Stimulated activated CD8-positive, alpha-beta memory T cell treated with anti-CD3 and anti-CD28 coated beads, Interleukin-12 subunit alpha, Interleukin-12 subunit beta, amount 100 ng/mL, for 4 hours (primary cell): ENCODE data around the gene SYT10.
"Not testable (repeated sequence)": the region's sequence is repeated elsewhere in the genome, so short reads cannot be mapped to it uniquely, and the experiment has no call there.

Experiments used
- DNase-seq: peaks from one replicate; pipeline ENCODE4 v3.0.0-alpha.2; 2020; ENCODE audit warnings: low read depth

Gene SYT10, protein sequence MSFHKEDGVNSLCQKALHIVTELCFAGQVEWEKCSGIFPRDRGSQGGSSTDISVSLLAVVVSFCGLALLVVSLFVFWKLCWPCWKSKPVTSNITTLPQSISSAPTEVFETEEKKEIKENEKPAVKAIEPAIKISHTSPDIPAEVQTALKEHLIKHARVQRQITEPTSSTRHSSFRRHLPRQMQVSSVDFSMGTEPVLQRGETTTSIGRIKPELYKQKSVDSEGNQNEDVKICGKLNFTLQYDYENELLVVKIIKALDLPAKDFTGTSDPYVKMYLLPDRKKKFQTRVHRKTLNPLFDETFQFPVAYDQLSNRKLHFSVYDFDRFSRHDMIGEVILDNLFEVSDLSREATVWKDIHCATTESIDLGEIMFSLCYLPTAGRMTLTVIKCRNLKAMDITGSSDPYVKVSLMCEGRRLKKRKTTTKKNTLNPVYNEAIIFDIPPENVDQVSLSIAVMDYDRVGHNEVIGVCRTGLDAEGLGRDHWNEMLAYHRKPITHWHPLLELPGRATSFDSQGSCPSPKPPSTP

DNA sequence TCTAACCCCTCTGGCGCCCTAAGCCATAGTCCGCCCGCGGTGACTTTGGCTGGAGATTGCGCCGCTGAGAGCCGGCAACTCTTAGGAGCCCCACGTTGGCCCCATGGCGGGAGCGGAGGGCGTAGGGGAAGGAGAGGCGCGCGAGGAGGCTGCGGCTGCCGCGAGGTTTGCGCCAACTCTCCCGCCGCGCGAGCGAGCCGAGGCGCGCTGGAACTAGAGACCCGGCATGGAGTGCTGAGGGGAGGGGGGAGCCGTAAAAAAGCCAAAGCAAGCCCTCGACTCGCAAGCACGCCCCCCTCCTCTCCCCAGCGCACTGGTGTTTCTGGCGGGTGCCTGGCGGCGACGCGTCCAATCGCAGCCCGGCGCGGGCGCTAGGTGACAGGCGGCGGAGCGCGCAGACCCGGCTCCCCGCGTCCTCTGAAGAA, at the start of gene SYT10:
SYT10 (minus strand) TSS at position 233 of the 425 bp plus-strand sequence. CDS start 297 bp downstream, outside the sequence.
- DNase-seq = no peak

DNA sequence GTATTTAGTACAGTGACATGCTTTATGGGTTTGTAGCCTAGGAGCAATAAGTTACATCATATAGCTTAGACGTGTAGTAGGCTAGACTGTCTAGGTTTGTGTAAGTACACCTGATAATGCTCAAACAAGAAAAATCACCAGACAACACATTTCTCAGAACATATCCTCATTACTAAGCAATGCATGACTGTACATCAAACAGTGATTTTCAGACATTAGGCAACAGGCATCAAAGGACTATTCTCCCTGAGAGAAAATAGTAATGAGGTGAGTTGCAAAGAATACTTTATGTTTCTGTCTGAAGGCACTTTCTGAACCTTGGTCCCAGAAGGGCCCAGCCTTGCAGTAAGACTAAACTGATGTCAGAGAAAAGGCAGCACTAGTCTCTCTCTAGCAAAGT, 48.4 kb upstream of the SYT10 start:
- DNase-seq = no peak

DNA sequence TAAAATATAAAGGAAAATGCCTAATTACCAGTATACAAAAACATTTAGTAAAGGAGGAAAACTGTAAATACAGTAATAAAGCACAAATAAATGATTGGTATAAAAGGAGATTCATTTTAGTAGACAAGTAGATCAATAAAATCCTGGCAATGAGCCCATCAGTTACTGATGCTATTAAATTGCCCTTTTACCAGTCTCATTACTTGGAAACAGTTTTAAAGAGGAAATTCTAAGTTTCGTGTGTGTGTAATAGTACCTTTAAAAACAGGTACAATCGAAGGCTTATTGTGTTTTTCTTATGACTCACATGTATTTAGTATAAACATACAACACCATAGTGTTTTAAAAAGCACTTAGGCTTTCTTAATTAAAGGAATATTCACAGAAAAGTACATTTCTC, 46.4 kb upstream of the SYT10 start:
- no peak for DNase-seq

GRCh38 chr12:33484161-33484560, 44.5 kb upstream of the SYT10 start:
- DNase-seq = no peak

DNA sequence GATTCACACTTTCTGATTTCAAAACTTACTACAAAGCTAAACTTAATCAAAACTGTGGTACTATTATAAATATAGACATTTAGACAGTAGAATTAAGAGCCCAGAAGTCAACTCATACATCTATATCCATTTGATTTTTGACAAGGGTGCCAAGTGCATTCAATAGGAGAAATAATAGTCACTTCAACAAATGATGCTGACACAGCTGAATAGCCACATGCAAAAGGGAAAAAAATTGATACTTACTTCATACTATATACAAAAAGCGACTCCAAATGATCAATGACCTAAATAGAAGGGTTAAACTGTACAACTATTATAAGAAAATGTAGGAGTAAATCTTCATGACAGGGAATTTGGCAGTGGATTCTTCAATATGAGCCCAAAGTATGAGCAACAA, 40.7 kb upstream of the SYT10 start:
- no peak for DNase-seq

DNA sequence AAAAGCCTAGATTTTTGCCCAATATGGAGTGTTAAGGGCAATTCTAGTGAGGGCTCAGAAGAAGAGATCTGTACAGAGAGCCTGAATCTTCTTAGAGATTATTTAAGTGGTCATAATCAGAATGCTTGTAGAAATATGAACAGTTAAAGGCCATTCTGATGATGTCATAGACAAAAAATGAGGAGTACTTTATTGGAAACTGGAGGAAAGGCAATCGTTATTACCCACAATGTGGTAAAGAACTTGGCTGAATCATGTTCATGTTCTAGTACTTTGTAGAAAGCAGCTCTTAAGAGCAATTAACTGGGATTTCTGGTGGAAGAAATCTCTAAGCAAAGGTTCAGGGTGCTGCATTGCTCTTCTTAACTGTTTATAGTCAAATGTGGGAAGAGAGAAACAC, 36.4 kb upstream of the SYT10 start:
- no peak for DNase-seq

GRCh38 chr12:33472299-33472698, 32.7 kb upstream of the SYT10 start:
- DNase-seq = no peak

- no peak for DNase-seq
Observed at GRCh38 chr12:33455096-33455495, 15.5 kb upstream of the SYT10 start.

- DNase-seq = no peak
Observed at GRCh38 chr12:33450480-33450879, 10.9 kb upstream of the SYT10 start.

DNA sequence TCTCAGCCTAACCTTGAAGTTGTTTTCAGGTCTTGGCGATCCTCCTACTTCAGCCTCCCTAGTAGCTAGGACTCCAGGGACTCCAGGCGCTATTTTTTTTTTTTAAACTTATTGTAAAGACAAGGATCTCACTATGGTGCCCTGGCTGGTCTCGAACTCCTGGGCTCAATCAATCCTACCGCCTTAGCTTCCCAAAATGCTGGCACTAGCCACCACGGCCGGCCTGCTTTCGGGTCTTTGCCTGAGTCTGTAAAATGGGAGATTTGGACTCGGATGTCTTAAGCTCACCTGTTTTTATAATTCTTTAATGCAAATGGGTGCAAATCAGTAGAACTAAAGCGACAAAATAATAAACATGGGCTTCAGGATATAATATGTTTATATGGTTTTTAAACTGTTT, 858 bp upstream of the SYT10 start:
- DNase-seq = no peak

GRCh38 chr12:33438851-33439586, 600 bp downstream of the SYT10 start:
- DNase-seq = no peak

DNA sequence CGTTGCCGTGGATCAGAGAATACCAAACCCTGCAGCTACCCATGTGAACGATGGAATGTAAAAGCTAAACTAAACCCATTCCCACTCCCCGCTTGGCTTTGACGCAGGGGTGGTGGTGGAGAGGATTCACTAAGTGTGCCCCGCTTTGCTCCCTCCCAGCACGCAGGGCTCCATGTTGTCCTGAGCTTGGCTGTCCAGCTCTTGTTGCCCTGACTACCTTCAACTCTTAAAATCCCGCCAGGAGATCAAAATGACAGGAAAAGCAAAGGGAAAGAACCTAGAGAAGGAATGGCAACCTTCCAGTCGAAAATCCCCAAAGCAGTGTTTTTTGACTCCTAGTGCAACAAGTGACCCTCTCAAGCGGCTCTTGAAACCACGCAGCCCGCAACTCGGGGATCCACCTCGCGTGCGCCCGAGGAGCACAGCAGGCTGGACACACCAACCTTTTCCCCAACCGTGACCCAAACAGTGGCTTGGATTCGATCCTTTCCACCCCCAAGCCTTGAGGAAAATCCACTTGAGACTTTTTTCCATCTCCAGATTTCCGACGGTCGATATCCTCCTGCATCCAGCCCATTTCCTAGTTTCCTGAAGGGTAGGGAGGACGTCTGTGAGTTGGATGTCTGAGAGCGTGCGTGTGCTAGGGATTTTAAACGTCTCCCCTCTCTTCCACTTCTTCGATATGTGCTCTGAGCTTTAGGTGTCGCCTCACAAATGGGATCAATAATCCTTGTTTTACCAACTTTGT, 1.4 kb downstream of the SYT10 start:
- DNase-seq = no peak

DNA sequence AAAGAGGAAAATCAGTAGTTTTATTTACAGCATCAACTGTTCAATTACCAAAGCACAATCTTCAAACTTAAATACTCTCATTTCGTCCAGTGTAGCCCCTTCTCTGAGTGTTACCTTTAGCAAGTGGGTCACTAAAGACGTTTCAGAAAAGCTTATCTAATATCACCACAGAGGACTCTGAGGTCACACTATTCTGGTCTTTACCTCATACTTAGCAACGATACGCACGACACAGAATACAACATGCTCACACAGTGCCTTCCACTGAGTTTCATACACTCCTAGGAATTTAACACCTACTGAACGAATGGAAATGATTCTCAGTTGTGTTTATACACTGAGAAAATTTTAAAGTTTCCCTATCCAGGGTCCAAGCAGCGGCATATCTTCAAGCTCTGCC, 2.0 kb downstream of the SYT10 start:
- no peak for DNase-seq

DNA sequence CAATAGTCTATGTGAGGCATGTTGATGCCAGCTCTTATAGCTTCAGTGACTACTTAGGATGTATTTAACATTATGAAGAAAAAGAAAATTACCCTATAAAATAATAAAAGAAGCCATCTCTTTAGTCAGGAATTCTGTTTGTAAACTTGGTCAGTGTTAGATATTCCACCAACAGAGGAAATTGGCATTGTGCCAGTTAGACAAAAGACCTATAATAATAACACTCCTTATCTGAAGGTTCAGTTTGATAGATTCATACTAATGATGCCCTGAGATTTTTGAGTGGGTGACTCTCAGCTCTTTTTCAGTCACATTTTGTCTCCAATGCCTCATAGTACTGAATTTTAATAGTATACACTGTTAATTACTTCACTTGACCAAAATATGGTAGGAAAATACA, 6.6 kb downstream of the SYT10 start:
- no peak for DNase-seq

GRCh38 chr12:33431648-33432047, 8.0 kb downstream of the SYT10 start:
- DNase-seq = no peak

DNA sequence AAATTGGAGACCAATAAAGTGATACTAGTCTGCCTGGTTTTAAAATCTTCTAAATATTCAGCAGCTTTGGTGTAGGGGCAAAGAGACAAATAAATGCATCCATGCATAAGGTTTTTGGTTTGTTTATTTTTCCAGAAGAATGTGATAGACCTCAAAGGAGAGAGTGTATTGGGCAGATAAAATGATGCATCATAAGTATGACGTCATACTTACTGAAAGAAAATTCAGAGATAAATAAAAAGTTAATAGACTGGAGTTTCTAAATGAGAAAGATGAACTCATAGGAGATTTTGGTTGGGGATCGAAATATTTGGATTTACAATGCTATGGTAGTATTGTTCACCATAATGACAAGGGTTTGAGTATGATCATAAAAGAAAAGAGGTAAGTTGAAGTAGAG, 10.2 kb downstream of the SYT10 start:
- DNase-seq = no peak

- no peak for DNase-seq
Observed at GRCh38 chr12:33427071-33427470, 12.5 kb downstream of the SYT10 start.

- DNase-seq = no peak
Observed at GRCh38 chr12:33423706-33424105, 15.9 kb downstream of the SYT10 start.

DNA sequence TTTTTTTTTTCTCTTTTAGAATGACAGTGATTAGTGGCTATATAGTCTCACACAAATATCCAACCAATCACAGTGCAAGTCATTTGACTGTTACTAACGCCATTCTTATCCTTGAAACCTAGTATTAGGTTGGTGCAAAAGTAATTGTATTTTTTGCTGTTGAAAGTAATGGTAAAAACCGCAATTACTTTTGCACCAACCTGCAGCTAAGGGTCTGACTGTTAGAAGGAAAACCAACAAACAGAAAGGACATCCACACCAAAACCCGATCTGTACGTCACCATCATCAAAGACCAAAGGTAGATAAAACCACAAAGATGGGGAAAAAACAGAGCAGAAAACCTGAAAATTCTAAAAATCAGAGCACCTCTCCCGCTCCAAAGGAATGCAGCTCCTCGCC, 27.2 kb downstream of the SYT10 start:
- DNase-seq = not testable (repeated sequence)

GRCh38 chr12:33383503-33383902, 56.1 kb downstream of the SYT10 start:
- no peak for DNase-seq

DNA sequence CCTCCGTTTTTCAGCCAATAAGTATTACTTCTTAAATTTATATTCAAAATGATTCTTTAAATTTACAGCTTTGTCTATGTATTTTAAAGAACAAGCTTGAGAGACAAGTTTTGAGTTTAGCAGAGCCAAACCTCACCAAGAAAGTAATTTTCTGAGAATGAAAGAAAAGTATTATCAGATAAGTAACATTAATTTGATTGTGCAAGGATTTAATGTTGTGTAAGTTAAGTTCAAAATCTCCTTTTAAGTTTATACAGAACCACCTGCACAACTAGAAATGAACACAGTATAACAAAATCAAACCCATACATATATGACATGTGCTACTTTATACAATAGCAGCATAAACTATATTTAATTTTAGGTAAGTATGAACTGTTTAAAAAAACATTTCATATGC, 63.5 kb downstream of the SYT10 start:
- DNase-seq = no peak

- DNase-seq = no peak
Observed at GRCh38 chr12:33370318-33370717, 69.3 kb downstream of the SYT10 start.

GRCh38 chr12:33357181-33357580, 82.4 kb downstream of the SYT10 start:
- no peak for DNase-seq
